GM23338 (cell line): ENCODE measurements around the gene INPP5A. TPM values are rescaled to one million over a fixed set of nuclear protein-coding genes. Genes with fewer than 3 reads are reported as not detected.

Experiments used
- ATAC-seq: fragments of 200-7000 bp; cut with Tn5 transposase; 3 replicates; pipeline ENCODE4 v1.9.1; 2020
- DNase-seq: peaks from one replicate; pipeline ENCODE4 v3.0.0-alpha.2; 2015; ENCODE audit warnings: low spot score
- H2AFZ ChIP-seq: fragments of 200-600 bp; sonication (generic); 2 replicates; pipeline ENCODE4 v1.8.0; 2016; ENCODE audit warnings: antibody characterized with exemption, mild to moderate bottlenecking, moderate library complexity
- H3F3A ChIP-seq: fragments of 200-600 bp; sonication (generic); replicated peaks from 2 replicates; pipeline ENCODE4 v1.8.0; 2017; ENCODE audit warnings: antibody characterized with exemption, mixed run types, low read depth
- H3K27ac ChIP-seq: fragments of 200-600 bp; sonication (generic); 2 replicates; pipeline ENCODE4 v1.6.1; 2016; ENCODE audit warnings: low read depth
- H3K27me3 ChIP-seq: fragments of 200-600 bp; sonication (generic); 2 replicates; pipeline ENCODE4 v1.8.0; 2016; ENCODE audit warnings: mild to moderate bottlenecking, mixed run types, moderate library complexity; ENCODE audit not compliant: insufficient read depth
- H3K36me3 ChIP-seq: fragments of 200-600 bp; sonication (generic); 2 replicates; pipeline ENCODE4 v1.8.0; 2016; ENCODE audit warnings: mild to moderate bottlenecking; ENCODE audit not compliant: insufficient read depth
- H3K4me1 ChIP-seq: fragments of 200-600 bp; sonication (generic); 2 replicates; pipeline ENCODE4 v1.8.0; 2016; ENCODE audit warnings: mild to moderate bottlenecking, moderate library complexity; ENCODE audit not compliant: insufficient read depth
- H3K4me2 ChIP-seq: fragments of 200-600 bp; sonication (generic); 2 replicates; pipeline ENCODE4 v1.7.1; 2017; ENCODE audit warnings: mixed run types
- H3K4me3 ChIP-seq: fragments of 200-600 bp; sonication (generic); 2 replicates; pipeline ENCODE4 v1.6.1; 2016; ENCODE audit warnings: mixed run types
- H3K79me2 ChIP-seq: fragments of 200-600 bp; sonication (generic); replicated peaks from 2 replicates; pipeline ENCODE4 v1.8.0; 2017; ENCODE audit warnings: mild to moderate bottlenecking; ENCODE audit not compliant: insufficient read depth
- H3K9me2 ChIP-seq: fragments of 200-600 bp; sonication (generic); 2 replicates; pipeline ENCODE4 v1.8.0; 2017; ENCODE audit not compliant: insufficient read depth
- H4K20me1 ChIP-seq: fragments of 200-600 bp; sonication (generic); replicated peaks from 2 replicates; pipeline ENCODE4 v1.8.0; 2017; ENCODE audit warnings: mild to moderate bottlenecking; ENCODE audit not compliant: insufficient read depth
- H3K27ac Mint-ChIP-seq: 2 replicates; pipeline ENCODE4 v1.8.0; 2020; ENCODE audit warnings: inconsistent platforms, mild to moderate bottlenecking, moderate library complexity, mixed read lengths
- H3K27me3 Mint-ChIP-seq: 3 replicates; pipeline ENCODE4 v1.8.0; 2022; ENCODE audit warnings: low read depth, mild to moderate bottlenecking, moderate library complexity, mixed read lengths, inconsistent platforms; ENCODE audit not compliant: insufficient read depth, poor library complexity
- H3K36me3 Mint-ChIP-seq: 3 replicates; pipeline ENCODE4 v1.8.0; 2021; ENCODE audit warnings: low read depth, mild to moderate bottlenecking, inconsistent platforms, moderate library complexity, mixed read lengths
- H3K4me1 Mint-ChIP-seq: 3 replicates; pipeline ENCODE4 v1.8.0; 2020; ENCODE audit warnings: mild to moderate bottlenecking, inconsistent platforms, mixed read lengths
- H3K4me3 Mint-ChIP-seq: 3 replicates; pipeline ENCODE4 v1.8.0; 2021; ENCODE audit warnings: moderate library complexity, mild to moderate bottlenecking, inconsistent platforms, mixed read lengths
- H3K9me3 Mint-ChIP-seq: 3 replicates; pipeline ENCODE4 v1.8.0; 2020; ENCODE audit warnings: moderate library complexity, mild to moderate bottlenecking, inconsistent platforms, mixed read lengths
- CREB1 ChIP-seq: fragments of 250-450 bp; sonication (Bioruptor Pico); IDR thresholded peaks from 2 replicates; pipeline ENCODE4 v1.5.0; 2020; ENCODE audit warnings: low read depth, mild to moderate bottlenecking, moderate library complexity
- CTCF ChIP-seq, 2 experiments: fragments of 200-600 bp in 1 of 2; sonication (generic) in 1 of 2; conservative IDR thresholded peaks; 2 replicates each; pipeline versions ENCODE4 v1.5.1 to v1.6.1; 2016 to 2017; ENCODE audit warnings: antibody characterized with exemption in 2 of 2, low read depth in 2 of 2, mild to moderate bottlenecking in 2 of 2, moderate library complexity in 1 of 2
- ETS1 ChIP-seq: IDR thresholded peaks from 2 replicates; pipeline ENCODE4 v1.6.1; 2016; ENCODE audit warnings: antibody characterized with exemption
- EZH2 ChIP-seq: fragments of 200-600 bp; sonication (generic); IDR thresholded peaks from one replicate; pipeline ENCODE4 v1.8.0; 2017; ENCODE audit warnings: antibody characterized with exemption, mild to moderate bottlenecking, low read depth; ENCODE audit not compliant: unreplicated experiment
- EZH2phosphoT487 ChIP-seq: fragments of 200-600 bp; sonication (generic); IDR thresholded peaks from one replicate; pipeline ENCODE4 v1.8.1; 2018; ENCODE audit warnings: antibody characterized with exemption; ENCODE audit not compliant: unreplicated experiment
- JUNB ChIP-seq: IDR thresholded peaks from one replicate; pipeline ENCODE4 v1.6.1; 2016; ENCODE audit warnings: antibody characterized with exemption; ENCODE audit not compliant: unreplicated experiment
- POLR2AphosphoS5 ChIP-seq: IDR thresholded peaks from 2 replicates; pipeline ENCODE4 v1.6.1; 2016; ENCODE audit warnings: antibody characterized with exemption, low read depth
- REST ChIP-seq: IDR thresholded peaks from one replicate; pipeline ENCODE4 v1.6.1; 2018; ENCODE audit warnings: antibody characterized with exemption; ENCODE audit not compliant: unreplicated experiment
- STAT1 ChIP-seq: IDR thresholded peaks from one replicate; pipeline ENCODE4 v1.6.1; 2016; ENCODE audit warnings: antibody characterized with exemption; ENCODE audit not compliant: unreplicated experiment
- ZNF114 ChIP-seq: fragments of 250-450 bp; sonication (Bioruptor Pico); IDR thresholded peaks from 2 replicates; pipeline ENCODE4 v1.5.0; 2020; ENCODE audit warnings: mild to moderate bottlenecking, moderate library complexity
- ZNF331 ChIP-seq: fragments of 250-450 bp; sonication (Bioruptor Pico); IDR thresholded peaks from 2 replicates; pipeline ENCODE4 v1.5.0; 2020; ENCODE audit warnings: low read depth, mild to moderate bottlenecking, moderate library complexity
- ZNF462 ChIP-seq: fragments of 250-450 bp; sonication (Bioruptor Pico); IDR thresholded peaks from 2 replicates; pipeline ENCODE4 v1.5.0; 2020; ENCODE audit warnings: mild to moderate bottlenecking, moderate library complexity
- polyA plus RNA-seq: library from polyadenylated mRNA; unstranded; fragments of >200 nt; fragmentation: Nextera tagmentation; extraction: Ambion mirVana; gene quantifications from 2 replicates; pipeline ENCODE4 v1.2.1, GENCODE V29; 2016
- total RNA-seq: library from RNA; depleted of rRNA; stranded (reverse); fragments of >200 nt; shearing (Covaris generic); gene quantifications from 2 replicates; pipeline ENCODE4 v1.2.3, GENCODE V29; 2014

INPP5A gene
- total and polyA plus RNA-seq, 2 experiments from 2014 or later, result 5.9 to 40.6 TPM

- Histone ChIP-seq H3F3A (no peaks in the 10 kb centered on the region), H2AFZ (no peak overlapping the region), H3K27me3 (no peaks in the 10 kb centered on the region), H3K4me2 (no peak overlapping the region), H3K4me1 (no peaks in the 10 kb centered on the region), H4K20me1 (no peaks in the 10 kb centered on the region), H3K9me2 (no peaks in the 10 kb centered on the region), H3K4me3 (no peak overlapping the region), H3K36me3 (no peaks in the 10 kb centered on the region), H3K27ac (no peak overlapping the region; the same call in 1 of the 2 replicates), H3K79me2 (no peaks in the 10 kb centered on the region)
- Mint-ChIP-seq H3K4me1 (peaks cover 6% of the 10 kb centered on the region; the same call in 2 of the 3 replicates), H3K27ac (no peak overlapping the region), H3K9me3 (peaks cover 10% of the 10 kb centered on the region), H3K36me3 (peaks cover 1% of the 10 kb centered on the region; the same call in 2 of the 3 replicates), H3K27me3 (no peaks in the 10 kb centered on the region), H3K4me3 (no peak overlapping the region)
- no peak for ATAC-seq
- TF ChIP-seq STAT1 (no peak), REST (no peak), CREB1 (CRISPR knock-in tag) (no peak), EZH2 (no peak), POLR2AphosphoS5 (no peak), ZNF331 (CRISPR knock-in tag) (no peak), CTCF (conservative IDR thresholded peaks at IDR 0.05; ENCODE audit: low read depth in 2 of 2) (no peak), ZNF462 (CRISPR knock-in tag) (no peak), JUNB (no peak), ZNF114 (CRISPR knock-in tag) (no peak), EZH2phosphoT487 (no peak), ETS1 (no peak)
- DNase-seq, result no peak
Measured at GRCh38 chr10:132698211-132698751, 160.7 kb downstream of the INPP5A start.
